Middle frontal gyrus (tissue), 1 donor: ENCODE data around the gene CIAPIN1.
A peak's percentile ranks its signal among the peaks of the same experiment; 100 is the strongest.
"Not testable (repeated sequence)": the region's sequence is repeated elsewhere in the genome, so short reads cannot be mapped to it uniquely, and the experiment has no call there.

Experiments
- DNase-seq: peaks from one replicate; pipeline ENCODE4 v3.0.0-alpha.2; 2015; ENCODE audit warnings: low spot score; ENCODE audit errors: extremely low spot score

The CIAPIN1 gene

DNA sequence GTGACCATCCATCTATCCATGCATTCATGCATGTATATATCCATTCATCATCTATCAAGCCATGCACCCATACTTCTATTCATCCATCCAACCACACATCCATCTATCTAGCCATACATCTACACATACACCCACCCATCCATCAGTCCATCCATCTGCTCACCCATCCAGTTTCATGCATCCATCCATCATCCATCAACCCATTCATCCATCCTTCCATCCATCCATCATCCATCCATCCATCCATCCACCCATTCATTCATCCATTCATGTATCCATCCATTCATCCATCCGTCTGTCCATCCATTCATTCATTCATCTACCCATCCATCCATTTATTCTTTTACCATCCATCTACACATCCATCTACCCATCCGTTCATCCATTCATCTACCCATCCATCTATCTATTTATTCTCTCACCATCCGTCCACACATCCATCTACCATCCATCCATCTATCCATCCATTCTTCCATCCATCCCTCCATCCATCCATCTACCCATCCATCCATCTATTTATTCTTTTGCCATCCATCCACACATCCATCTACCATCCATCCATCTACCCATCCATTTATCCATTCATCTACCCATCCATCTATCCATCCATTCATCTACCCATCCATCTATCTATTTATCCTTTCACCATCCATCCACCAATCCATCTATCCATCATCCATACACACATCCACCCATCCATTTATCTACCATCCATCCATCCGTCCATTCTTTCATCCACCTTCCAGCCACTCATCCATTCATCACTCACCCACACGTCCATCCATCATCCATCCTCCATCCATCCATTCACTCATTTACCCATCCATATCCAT, 39.4 kb downstream of the CIAPIN1 start:
- DNase-seq = no peak

DNA sequence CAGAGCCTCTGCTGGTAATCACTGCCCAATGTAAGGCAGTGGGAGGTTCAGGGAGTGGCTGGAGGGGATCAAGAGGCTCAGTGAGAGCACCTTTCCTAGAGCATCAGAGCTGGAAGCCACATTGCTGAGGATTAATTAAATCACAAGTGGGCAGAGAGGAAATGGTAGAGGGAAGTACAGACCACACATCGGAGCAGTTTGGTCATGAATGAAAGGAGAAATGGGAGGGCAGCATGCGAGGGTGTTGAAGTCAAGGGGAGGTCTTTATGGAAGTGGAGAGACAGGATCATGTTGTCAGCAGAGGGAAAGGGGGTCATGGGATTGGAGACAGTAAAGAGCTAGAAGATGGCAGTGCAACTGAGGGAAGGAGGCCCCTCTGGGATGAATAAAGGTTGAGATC, 40.3 kb downstream of the CIAPIN1 start:
- no peak for DNase-seq

DNA sequence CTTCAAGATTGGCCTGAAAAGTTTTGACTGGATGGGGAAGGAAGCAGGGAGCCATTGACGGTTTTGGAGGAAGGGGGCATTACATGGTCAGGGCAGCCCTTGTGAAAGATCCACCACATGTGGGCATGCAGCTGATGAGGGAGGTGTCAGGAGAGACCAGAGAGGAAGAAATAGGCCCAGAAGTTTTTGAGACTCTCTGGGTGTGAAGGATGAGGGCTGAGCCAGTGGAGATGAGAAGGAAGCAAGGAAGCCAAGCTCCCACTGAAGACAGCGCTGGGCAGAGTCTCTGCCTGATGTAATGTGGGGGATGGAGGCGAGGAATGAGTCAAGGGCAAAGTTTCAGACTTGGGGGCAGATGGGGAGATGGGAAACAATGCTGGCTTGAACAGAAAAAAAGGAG, 42.1 kb downstream of the CIAPIN1 start:
- no peak for DNase-seq

DNA sequence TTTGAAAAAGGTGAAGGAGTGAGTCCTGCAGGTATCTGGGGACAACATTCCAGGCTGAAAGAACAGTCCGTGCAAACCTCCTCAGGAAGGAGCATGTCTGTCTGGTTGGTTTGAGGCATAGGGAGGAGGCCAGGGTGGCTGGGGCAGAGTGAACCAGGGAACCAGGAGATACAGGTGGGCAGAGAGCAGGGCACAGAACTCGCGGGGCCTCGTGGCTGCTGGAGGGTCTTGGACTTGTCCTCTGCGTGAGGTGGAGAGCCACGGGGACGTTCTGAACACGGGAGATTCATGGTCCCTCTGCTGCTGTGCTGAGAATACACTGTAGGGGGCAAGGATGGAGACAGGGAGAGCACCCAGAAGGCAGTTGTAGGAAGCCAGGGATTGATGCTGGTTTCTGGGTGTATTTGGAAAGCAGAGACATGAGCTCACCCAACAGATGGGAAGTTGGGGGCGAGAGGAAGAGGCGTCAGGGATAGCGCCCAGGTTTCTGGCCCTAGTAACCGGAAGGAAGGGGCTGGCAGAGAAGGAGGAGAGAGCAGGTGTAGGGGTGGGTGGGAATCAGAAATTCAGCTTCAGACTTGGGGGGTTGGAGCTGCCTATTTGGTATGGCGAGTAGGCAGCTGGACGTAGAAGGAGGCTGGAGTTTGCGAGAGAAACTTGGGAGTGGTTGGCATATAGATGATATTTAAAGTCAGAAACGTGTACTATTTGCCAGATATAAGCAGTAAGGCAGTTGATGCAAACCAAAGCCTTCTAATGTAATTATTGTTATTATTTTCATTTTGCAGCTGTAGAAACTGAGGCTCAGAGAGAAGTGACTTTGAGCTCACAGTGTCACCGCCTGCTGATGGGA, 43.0 kb downstream of the CIAPIN1 start, which contains the start of gene CCL17:
Gene CCL17 (plus strand): TSS at position 803 of the 853 bp plus-strand sequence. CDS start 9,166 bp downstream, outside the sequence.
- peak; percentile 24 for DNase-seq

DNA sequence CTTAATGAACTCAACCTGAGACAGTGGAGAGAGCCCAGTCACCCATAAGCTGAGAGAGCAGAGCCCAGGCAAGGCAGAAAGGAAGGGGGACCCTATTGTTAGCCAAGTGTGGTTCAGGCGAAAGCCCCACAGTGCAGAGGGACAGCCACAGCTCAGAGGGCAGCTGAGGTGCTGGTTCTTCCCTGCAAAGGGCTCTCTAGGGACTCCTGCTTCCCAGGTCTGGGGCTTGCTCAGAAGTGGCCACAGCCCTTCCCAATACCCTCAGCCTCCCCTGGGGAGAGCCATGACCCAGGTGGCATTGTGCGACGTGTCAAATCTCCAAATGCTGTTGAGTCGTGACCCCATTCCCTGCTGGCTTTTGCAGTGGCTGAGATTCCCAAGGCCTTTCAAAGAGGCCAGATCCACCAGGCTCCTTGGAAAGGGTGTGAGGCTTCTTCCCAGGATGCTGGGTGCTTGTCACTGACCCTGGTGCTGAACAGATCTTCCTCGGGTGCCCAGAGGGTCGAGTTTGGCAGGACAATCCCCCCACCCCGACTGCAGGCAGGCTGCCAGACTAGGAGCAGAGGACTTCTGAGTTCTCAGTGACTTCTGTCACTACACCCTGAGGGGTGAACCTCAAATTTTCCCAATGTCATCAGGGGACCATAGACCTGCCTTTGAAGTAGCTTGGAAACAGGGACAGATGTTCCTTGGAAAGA, 45.1 kb downstream of the CIAPIN1 start:
- DNase-seq = no peak

DNA sequence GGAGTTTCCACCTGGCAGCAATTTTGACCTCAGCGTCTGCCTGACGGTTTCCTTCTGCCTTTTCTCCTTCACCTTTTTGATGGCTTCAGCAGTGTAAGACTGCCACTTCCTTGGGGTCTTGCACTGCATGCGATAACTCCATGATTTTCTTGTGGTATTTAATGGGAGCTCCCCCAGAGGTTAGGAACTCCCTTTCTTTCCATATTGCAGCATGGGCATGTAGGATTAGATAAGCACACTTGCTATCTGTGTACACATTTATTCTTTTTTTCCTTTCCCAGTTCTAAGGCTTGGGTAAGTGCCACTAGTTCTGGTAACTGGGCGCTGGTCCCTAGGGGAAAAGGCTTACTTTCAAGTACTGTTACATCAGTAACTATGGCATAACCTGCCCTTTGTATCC, 49.7 kb downstream of the CIAPIN1 start:
- not testable (repeated sequence) for DNase-seq

DNA sequence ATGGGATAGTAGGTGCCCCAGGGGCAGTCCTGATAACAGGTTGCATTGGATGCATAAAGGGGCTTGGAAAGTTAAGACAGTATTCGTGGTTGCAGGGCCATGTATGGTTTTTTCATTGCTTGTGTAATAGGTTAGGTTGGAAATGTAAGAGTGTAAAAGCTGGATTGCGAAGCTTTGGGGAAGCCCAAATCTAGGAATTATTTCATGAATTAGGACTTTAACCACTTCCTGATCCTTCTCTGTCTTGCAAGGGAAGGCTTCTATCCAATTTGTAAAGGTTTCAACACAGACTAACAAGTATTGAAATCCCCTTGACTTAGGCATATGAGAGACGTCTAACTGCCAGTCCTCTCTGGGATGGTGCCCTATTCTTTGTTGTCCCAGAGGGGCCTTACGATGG, 50.4 kb downstream of the CIAPIN1 start:
- no peak for DNase-seq

DNA sequence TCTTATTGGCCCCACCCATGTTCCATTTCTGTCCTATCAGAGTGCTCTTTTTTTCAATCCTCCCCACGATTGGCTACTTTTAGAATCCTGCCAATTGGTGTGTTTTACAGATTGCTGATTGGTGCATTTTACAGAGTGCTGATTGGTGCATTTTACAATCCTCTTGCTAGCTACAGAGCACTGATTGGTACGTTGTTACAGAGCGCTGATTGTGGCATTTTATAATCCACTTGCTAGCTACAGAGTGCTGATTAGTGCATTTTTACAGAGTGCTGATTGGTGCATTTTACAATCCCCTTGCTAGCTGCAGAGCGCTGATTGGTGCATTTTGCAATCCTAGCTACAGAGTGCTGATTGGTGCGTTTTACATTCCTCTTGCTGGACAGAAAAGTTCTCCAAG, 52.2 kb downstream of the CIAPIN1 start:
- no peak for DNase-seq

DNA sequence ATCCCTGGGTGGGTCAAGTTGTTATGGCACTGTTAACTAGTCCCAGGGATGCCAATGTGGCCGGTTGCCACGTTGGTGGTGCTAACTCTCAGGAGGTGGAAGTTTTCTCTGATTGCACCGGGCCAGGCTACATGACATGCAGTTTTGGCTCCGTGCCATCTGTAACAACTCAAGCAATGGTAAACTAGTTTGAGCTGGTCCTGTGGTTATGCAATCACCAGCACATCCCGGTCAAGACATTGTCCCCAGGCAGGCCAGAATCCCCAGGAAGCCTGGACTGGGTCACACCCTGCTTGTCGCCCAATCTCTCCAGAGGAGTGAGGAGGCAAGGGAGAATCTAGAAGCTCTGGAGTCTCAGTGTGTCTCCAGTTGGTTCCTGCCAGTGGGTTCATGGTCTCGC, 52.7 kb downstream of the CIAPIN1 start:
- no peak for DNase-seq

DNA sequence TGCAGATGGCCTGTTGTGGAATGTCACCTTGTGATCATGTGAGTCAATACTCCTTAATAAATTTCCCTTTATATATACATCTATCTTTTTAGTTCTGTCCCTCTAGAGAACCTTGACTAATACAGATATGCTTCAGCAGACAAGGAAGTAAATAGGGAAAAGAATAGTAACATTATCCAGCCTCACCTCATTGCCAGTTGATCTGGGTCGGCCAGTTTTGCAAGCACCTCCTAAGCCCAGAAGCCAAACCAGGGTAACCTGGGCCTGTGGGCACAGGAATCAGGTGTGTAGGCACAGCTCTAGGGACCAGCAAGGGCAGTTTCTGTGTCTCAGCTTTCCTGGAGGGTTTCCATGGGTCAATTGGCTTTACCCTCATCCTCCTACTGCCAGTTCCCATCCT, 54.5 kb downstream of the CIAPIN1 start:
- no peak for DNase-seq

DNA sequence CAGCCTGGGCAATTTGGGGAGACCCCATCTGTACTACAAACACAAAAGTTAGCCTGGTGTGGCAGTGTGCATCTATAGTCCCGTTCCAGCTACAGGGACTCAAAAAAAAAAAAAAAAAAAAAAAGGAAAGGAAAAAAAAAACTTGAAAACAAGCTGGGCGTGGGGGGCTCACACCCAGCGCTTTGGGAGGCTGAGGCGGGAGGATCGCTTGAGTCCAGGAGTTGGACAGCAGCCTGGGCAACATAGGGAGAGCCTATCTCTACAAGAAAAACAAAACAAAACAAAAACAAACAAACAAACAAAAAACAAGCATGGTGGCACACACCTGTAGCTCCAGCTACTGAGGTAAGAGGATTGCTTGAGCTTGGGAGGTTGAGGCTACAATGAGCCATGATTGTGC, 55.5 kb downstream of the CIAPIN1 start:
- no peak for DNase-seq

DNA sequence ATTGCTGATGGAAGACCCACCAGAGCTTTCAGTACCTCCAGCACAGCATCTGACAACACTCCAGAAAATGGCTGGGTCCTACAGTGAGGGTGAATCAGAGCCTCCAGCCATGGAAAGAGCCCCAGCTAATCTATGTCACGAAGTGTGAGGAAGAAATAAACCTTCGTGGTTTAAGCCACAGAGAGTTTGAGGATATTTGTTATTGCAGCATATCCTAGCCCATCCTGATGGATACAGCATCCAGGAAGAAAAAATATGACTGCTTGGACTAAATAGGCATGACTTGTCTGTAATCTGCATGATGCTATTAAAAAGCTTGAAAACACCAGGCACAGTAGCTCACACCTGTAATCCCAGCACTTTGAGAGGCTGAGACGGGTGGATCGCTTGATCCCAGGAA, 55.9 kb downstream of the CIAPIN1 start:
- no peak for DNase-seq

DNA sequence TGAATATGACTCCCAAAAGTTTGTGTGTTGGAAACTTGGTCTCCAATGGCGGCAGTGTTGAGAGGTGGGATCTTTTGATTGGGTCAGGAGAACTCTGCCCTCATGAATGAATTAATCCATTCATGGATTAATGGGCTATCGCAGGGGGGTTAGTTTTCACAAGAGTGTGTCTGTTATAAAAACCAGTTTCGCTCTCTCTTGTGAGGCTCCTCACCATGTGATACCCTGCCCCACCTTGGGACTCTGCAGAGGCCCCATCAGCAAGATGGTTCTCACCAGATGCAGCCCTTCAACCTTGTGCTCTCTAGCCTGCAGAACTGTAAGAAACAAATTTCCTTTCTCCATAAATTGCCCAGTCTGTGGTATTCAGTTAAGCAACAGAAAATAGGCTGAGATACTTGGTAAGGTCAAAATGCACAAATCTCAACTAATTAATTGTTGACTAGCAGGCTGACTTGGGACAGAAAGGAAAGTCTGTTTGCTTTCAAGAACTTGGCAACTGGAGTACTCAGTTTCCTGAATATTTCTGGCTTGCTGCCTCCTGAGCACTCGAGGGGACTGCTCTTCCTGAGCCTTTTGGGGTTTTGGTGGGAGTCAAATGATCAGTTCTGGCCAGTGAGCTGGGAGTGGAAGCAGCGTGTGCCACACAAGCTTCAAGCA, 56.4 kb downstream of the CIAPIN1 start:
- no peak for DNase-seq

DNA sequence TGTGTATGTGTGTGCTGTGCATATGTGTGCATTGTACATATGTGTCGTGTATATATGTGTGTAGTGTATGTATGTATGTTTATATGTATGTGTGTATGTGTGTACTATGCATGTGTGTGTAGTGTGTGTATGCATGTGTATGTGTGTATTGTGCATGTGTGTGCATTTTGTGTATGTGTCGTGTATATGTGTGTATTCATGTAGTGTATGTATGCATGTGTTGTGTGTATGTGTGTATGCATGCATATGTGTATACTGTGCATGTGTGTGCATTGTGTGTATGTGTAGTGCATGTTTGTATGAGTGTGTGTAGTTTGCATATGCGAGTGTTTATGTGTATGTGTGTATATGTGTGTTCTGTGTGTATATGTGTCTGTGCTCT, 58.1 kb downstream of the CIAPIN1 start:
- DNase-seq = no peak

DNA sequence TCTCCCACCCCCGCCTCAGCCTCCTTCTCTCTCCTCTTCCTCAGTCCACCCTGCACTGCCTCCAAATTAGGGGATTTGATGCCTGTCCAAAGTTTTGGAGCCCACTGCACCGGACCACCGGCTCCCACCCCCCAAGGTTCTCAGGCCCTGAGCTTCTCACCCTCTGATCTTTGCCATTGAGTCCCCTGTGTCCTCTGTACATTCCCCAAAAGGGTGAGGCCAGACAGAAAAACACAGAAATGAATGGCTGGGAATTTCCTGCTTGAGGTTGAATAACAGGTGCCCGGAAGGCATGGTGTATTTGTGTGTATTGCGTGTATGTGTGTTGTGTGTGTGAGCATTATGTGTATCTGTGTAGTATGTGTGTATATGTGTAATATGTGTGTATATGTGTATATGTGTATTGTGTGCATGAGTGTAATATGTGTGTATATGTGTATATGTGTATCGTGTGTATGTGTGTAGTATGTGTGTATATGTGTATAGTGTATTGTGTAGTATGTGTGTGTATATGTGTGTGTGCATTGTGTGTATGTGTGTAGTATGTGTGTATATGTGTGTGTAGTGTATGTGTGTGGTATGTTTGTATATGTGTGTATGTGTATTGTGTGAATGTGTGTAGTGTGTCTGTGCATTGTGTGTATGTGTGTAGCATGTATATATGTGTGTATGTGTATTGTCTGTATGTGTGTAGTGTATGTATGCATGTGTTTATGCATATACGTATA, 58.7 kb downstream of the CIAPIN1 start:
- DNase-seq = no peak

DNA sequence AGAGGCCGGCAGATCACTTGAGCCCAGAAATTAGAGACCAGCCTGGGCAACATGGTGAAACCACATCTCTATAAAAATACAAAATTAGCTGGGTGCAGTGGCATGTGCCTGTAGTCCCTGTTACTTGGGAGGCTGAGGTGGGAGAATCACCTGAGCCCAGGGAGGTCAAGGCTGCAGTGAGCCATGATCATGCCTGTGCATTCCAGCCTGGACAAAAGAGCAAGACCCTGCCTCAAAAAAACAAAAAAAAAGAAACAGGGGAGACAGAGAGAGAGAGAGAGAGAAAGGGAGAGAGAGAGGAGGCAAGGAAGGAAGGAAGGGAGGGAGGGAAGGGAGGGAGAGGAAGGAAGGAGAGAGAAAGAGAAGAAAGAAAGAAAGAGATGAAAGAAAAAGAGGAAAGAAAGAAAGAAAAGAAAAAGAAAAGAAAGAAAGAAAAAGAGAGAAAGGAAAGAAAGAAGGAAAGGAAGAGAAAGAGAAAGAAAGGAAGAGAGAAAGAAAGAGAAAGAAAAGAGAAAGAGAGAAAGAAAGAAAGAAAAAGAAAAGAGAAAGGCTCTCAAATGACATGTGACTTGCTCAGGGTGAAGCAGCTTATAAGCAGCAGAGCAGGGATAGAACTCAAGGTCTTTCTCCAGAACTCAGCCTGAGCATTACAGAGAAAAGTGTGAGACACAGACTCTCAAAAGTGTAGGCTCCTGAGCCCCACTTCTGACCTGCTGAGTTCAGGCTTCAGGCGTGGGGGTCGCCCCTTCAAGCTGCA, 59.4 kb downstream of the CIAPIN1 start:
- no peak for DNase-seq

DNA sequence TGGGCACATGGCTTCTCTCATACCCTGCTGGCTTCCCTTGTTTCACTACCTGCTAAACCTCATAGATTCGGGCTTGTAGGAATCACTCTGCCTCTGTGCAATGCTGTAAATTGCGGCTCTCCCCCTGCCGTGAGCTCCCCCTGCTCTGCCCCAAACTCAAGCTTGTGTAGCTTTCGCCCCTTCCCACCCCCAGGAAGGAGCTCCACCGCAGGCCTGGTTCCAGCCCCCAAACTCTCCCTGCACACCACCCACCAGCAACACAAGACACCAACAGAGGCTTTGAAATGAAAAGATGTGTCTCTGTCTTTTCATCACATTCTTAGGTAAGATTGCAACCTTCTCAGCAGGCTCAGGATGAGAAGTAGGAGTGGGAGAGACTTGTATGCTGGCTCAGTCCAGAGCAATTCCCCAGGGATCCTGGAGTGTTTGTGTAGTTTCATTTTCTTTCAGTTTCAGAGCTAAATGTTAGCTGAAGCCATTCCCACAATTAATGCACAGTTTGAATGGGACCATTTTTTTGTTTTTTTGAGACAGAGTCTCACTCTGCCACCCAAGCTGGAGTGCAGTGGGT, 60.7 kb downstream of the CIAPIN1 start:
- DNase-seq = no peak

DNA sequence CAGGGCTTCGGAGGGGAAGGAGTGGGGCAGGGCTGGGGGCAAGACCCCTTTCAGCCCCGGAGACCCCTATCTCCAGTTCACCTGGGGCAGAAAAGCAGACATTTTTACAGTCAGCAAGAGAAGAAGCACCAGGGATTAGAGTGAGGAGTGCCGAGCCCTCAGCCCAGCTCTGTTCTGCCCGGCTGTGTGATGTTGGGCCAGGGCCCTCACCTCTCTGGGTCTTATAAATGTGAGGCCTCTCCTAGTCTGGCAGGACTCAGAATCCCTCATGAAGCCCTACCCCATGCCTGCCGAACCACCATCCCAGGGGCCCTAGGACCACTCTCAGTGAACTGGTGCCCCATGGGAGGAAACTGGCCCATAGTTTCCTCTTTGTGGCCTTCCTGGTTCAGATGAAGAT, 62.1 kb downstream of the CIAPIN1 start:
- DNase-seq = no peak

DNA sequence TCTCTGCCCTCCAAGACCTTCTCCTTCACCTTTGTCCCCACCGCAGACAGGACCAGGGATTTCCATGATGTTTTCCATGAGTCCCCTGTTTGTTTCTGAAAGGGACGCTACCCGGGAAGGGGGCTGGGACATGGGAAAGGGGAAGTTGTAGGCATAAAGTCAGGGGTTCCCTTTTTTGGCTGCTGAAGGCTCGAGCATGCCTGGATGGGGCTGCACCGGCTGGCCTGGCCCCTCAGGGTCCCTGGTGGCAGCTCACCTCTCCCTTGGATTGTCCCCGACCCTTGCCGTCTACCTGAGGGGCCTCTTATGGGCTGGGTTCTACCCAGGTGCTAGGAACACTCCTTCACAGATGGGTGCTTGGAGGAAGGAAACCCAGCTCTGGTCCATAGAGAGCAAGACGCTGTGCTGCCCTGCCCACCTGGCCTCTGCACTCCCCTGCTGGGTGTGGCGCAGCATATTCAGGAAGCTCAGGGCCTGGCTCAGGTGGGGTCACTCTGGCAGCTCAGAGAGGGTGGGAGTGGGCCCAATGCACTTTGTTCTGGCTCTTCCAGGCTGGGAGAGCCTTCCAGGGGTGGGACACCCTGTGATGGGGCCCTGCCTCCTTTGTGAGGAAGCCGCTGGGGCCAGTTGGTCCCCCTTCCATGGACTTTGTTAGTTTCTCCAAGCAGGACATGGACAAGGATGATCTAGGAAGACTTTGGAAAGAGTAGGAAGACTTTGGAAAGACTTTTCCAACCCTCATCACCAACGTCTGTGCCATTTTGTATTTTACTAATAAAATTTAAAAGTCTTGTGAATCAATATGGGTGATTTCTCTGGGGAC, 62.7 kb downstream of the CIAPIN1 start:
- no peak for DNase-seq
